ENCODE data around the gene SLC45A2.

GRCh38 chr5:34007201-34007620 lies 22.7 kb upstream of the SLC45A2 start:
- no peak for TF ChIP-seq POLR2A (IDR thresholded peaks at IDR 0.05; ENCODE audit: low read depth)
- TF ChIP-seq POLR2AphosphoS5 (IDR thresholded peaks at IDR 0.05) = no peak
- no peak for TF ChIP-seq CTCF (IDR thresholded peaks at IDR 0.05)
